Endometrium (tissue), 2 donors: ENCODE results near the gene COL27A1.

ENCODE experiments used
- FAIRE-seq: peaks from 2 replicates; lab custom pipeline; 2012; peaks lifted over from hg19 to GRCh38; lab: Jason Lieb, UNC
- donor health status: control.
- donor health status: control.

The COL27A1 gene

GRCh38 chr9:114207034-114207810 lies 51.9 kb downstream of the COL27A1 start:
- FAIRE-seq: peak; percentile 80

DNA sequence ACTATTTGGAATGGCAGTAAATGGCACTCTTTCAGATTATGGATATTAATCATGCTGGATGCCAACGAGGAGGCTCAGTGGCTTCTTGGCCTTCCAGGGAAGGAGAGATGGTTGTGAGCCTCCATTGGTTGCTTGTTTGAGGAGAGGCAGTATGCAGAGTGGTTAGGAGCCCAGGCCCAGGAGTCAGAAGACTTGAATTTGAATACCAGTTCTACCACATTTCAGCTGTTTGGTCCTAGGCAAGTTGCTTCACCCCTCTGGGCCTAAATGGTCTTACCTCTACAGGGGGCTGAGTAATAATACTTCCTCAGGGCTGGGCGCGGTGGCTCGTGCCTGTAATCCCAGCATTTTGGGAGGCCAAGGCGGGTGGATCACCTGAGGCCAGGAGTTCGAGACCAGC lies 52.5 kb downstream of the COL27A1 start:
- no peak for FAIRE-seq

DNA sequence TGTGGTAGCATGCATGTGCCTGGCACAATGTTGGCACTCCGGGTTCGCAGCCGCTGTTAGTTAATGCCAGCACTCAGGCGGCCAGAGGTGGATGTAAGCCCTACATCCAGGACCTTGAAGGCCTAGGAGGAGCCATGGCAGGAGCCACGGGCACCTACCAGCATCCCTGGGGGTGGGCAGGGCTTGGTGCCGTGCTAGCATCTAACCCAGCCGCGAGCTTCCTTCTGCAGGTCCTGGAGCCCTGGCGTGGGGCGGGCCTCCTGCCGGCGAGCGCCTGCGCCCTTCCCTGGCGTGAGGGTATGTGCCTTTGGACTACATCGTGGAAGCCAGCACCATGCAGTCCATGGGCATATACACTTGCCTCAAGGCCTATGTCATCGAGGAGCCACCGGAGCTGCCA lies 53.8 kb downstream of the COL27A1 start:
- no peak for FAIRE-seq

DNA sequence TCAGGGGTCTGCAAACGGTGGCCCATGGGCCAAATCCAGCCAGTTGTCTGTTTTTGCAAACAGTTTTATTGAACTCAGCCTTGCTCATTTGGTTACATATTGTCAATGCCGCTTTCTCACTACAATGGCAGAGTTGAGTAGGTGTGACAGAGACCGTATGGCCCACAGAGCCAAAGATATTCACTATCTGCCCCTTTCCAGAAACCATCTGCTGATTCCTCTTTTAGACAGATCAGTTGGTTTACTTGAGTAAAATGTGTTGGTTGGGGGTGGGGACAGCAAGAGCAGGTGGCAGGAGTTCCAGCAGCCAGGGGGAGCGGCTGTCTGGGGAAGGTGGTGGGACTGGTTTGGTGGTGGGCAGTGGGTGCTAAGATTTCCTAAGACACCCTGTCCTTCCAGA lies 54.8 kb downstream of the COL27A1 start:
- no peak for FAIRE-seq

GRCh38 chr9:114210691-114211276 lies 55.4 kb downstream of the COL27A1 start:
- FAIRE-seq: no peak

DNA sequence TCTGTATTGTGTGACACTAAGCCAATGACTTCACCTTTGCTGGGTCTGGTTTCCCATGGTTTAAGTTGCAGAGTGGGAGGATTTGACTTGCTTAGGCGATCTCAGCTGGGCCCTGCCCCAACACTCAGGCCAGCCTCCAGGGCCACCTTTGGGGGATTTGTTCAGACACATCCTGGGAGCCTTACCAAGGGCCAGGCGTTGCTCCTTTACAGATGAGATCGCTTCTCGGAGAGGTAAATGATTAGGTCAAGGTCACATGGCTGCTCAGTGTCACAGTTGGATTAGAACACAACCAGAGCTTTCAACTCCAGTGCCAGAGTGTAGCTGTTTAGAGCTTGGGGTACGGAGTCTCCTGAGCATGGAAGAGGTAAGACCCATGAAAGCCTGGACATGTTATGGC lies 57.5 kb downstream of the COL27A1 start:
- no peak for FAIRE-seq

DNA sequence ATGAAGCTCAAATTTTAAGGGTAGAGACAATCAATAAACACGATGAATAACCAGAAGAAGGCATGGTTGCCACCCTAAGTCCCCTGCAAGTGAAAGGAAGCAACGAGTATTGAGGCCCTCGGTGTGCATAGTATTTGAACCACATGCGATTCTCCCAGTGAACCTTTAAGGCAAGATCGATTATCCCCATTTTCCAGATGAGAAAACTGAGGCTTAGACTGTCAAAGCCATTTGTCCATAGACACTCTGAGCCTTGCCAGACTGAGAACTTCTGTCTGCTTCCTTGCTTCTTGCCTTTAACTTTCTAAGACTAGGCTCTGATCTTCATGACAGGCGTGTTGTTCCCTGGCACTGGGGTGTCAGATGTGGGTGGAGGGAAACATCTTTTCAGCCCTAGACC lies 58.2 kb downstream of the COL27A1 start:
- no peak for FAIRE-seq

DNA sequence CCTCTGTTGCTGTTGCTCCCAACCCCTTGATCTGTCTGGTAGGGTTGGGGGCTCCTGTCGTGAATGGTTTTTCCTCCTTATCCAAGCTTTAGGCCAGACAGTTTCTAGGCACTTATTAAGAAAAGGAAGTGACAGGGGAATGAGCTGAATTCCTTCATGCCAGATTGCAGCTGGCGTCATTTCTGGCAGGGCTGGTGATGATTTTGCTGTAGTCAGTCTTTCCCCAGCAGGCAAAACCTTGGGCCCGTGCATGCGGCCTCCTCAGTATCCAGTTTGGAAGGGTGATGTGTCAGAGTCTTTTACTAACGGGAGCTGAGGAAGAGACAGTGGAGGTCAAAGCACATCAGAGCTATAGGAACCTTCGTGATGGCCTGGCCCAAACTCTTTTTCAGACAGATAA lies 58.8 kb downstream of the COL27A1 start:
- no peak for FAIRE-seq

GRCh38 chr9:114214686-114215414 lies 59.5 kb downstream of the COL27A1 start:
- FAIRE-seq: no peak

- no peak for FAIRE-seq
Observed at GRCh38 chr9:114216081-114216480, 60.7 kb downstream of the COL27A1 start.

GRCh38 chr9:114216976-114217375 lies 61.6 kb downstream of the COL27A1 start:
- no peak for FAIRE-seq

GRCh38 chr9:114218264-114219120 lies 63.2 kb downstream of the COL27A1 start:
- peak; percentile 87 for FAIRE-seq

DNA sequence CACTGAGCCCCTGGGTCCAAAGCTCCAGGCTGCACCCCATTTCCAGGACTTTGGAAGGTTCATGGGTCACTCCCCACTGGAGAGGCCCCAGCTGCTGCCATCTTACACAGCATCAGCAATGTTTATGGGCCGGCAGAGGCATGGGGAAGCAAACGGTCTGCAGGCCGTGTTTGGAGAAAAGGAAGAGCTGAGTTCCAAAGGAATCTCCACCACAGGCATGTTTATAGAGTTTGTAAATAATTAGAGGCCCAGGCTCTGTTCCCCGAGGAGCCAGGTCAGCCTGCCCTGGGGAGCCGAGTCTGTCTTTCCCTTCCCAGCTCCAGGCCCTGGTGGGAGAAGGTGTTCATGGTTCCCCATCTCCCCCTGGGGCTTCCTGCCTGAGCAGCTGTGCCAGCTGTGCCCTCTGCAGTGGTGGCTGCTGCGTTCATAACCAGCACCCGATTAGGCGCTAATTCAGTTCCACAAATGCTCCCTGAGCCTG lies 64.8 kb downstream of the COL27A1 start:
- peak; percentile 54 for FAIRE-seq

DNA sequence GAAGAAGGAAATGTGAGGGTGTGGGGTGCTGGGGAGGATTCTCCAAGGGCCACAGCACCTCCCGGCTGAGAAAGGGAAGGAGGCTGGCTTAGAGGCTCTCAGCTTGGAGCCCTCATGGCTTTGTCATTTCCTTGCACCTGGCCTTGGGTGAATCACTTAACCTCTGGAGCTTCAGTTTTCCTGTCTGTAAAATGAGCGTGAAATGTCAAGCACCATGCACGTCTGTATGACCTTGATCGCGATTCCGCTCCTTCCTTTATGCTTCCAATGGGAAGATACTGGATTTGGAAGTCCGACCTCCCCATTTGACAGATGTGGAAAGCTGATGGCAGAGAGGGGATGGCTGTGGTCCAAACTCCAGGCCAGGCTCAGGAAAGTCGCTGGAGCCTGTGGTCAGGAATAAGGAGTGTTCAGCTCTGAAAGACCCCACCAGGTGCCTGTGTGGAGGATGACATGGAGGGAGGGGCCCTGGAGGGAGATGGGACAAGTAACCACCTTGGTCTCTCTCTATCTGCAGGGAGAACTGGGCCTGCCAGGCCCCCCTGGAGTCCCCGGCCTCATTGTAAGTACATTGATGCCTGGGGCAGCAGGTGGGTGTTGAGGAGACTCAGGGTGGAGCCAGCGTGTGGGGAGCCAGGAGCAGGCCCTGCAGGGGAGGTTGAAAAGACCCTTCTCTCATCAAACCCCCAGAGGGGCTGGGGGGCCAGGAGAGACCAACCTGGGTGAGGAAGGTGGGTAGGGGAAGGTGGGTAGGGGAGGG lies 66.5 kb downstream of the COL27A1 start:
- no peak for FAIRE-seq

- no peak for FAIRE-seq
Observed at GRCh38 chr9:114223564-114224246, 68.4 kb downstream of the COL27A1 start.

DNA sequence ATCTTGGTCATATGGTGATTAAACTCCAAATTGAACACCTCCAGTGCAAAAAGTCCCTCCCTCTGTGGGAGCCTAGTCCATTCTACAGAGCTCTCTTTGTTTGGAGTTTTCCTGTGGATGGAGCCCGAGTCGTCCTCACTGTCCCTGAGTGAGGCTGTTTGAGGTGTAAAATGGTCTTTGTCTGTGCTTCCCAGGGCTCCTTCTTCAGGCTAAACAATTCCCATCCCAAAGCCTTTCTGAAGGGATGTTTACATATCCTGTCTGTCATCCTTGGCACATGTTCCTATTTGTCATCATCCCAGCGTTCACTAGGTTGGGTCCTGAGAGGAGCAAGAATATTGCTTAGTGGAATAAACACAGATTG lies 68.9 kb downstream of the COL27A1 start:
- FAIRE-seq: no peak

DNA sequence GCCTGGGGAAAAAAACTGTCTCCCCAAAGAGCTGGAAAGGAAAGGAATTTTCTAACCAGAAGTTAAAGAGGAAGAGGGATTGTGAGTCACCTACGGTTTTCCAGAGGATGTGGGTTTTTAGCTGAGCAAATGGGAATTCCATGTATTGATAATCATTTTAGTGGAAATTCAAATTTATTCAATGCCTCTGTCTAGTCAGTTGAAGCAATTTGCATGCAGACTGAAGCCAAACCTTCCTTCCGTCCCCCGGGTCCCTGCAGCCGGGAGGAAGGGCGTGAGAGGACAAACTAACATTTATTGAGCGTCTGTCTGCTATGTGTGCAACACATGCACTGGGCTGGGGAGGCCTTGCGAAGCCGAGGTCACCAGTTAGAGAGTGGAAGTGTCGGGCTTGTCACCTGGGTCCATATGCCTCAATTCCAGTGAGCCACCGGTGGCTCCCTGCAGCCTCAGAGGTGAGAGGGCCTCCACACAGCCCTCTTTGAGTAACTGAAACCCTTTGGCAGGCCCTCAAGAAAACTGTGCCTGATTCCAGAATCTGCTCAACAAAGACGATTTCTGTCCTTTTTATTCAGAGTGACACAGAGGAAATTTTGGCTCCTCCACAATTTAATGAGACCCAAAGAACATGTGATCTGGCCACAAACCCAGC lies 70.3 kb downstream of the COL27A1 start:
- no peak for FAIRE-seq

DNA sequence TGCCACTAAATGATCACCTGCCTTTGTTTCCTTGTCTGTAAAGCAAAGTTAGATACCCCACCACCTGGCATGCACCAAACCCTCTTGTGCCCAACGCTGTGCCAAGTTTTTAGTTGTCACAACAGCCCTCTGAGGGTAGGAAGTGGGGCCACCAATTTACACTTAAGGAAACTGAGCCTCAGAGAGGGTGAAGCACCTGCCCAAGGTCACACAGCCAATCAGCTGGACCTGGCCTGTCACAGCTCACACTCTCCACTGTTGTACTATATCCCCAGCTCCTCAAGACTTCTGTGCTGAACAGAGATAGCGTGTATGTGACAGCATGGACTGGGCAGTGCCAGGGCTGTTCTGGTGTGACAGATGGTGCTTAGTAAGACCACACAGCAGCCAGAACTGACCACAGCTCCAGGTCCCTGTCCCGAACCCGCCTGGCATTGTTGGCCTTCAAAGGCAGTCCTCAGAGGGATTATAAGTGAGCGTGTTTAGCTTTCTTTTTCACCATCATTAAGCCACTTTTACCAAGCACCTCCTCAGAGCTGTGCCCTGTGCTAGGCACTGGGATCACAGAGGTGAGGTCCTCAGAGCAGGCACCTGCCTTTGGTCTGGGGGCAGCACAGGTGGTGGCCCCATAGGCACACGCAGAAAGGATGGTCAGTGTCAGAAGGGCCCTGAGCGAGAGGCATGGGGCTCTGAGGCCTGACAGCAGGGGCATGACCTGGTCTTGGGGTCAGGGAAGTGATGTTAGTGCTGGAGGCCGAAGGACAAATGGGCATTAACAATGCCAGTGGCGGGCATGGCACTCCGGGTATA lies 71.1 kb downstream of the COL27A1 start:
- no peak for FAIRE-seq

DNA sequence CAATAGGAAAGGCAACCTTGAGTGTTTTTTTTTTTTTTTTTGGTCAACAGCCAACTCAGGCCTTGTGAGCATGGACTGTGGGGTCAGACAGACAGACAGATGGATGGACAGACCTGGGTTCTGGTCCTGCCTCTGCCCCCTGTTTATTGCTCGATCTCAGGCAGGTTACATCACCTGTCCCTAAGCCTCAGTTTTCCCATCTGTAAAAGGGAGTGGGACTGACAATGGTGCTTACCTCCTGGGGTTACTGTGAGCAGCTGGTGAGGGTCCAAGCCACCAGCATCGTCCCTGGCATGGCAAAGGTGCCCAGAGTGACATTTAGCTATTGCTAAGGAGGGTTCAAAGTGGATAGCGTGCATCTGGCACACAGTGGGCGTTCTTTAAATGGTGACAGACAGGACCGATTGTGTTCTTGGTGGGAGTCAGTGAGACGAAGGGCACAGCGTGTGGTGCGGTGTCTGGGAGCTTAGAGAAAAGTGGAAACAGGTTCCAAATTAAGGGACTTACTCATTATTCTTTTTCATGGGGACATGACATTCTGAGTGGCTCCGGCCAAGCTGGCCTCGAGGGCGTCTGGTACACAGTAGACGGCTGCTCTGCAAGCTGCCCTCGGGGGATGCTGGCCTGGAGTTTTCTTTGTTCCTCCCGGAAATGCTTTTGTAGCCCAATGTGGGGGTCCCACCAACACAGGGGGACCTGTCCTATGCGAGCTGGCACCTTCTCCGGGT lies 72.1 kb downstream of the COL27A1 start:
- FAIRE-seq: no peak
